HG02981 (cell line): ENCODE data around the gene MRRF.
"Not testable (repeated sequence)": the region's sequence is repeated elsewhere in the genome, so short reads cannot be mapped to it uniquely, and the experiment has no call there.

Experiments used
- ATAC-seq: cut with Tn5 transposase; IDR thresholded peaks from one replicate; pipeline ENCODE4 v1.9.1; 2021; ENCODE audit warnings: mild to moderate bottlenecking, moderate library complexity; ENCODE audit not compliant: unreplicated experiment

Gene MRRF

DNA sequence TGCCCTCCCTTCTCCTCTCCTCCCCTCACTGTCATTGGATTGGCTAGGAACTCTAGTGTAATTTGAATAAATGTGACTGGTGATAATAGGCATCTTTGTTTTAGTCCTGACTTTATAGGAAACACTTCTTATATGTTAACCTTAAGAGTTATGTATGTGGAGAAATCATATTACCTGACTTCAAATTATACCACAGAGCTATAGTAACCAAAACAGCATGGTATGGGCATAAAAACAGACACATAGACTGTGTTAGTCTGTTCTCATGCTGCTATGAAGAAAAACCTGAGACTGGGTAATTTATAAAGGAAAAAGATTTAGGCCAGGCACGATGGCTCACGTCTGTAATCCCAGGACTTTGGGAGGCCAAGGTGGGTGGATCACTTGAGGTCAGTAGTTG is 9.4 kb downstream of the MRRF start:
- no peak for ATAC-seq

- ATAC-seq, result no peak
These were observed 11.4 kb downstream of the MRRF start for GRCh38 chr9:122276096-122276495.

DNA sequence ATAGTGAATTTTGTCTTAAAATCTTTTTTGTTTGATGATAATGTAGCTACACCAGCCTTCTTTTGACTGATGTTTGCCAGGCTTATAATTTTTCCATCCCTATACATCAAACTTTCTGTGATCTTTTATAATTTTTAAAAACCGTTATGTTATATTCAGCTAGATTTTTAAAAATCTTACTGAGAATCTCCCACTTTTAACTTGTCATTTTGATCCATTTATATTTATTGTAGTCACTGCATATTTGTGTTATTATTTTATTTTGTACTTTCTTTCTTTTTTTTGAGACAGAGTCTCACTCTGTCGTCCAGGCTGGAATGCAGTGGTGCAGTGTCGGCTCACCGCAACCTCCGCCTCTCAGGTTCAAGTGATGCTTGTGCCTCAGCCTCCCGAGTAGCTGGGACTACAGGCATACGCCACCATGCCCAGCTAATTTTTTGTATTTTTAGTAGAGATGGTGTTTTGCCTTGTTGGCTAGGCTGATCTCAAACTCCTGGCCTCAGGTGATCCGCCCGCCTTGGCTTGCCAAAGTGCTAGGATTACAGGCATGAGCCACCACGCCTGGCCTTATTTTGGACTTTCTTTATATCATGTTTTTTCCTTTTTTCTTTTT is 12.7 kb downstream of the MRRF start:
- no peak for ATAC-seq

GRCh38 chr9:122281368-122281767 is 16.7 kb downstream of the MRRF start:
- no peak for ATAC-seq

DNA sequence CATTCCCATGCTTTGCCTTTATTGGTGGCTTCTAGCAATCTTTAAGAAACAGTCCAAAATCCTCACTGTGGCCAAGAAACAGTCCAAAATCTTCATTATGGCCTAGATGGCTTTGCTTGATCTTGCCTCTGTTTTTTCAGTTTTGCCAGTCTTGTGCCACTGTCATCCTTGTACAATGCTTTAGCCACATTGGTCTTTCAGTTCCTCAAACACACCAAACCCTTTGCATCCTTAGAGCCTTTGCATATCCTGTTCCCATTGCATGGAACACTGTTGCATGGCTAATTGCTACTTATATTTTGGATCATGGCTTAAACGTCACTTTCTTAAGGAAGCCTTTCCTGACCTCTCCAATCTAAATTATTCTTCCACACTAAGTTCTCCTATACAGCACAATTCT is 22.1 kb downstream of the MRRF start:
- ATAC-seq, result peak; percentile 67

- ATAC-seq, result no peak
These were observed 22.6 kb downstream of the MRRF start for GRCh38 chr9:122287214-122287720.

- no peak for ATAC-seq
These were observed 26.8 kb downstream of the MRRF start for GRCh38 chr9:122291458-122291857.

GRCh38 chr9:122294531-122294930 is 29.8 kb downstream of the MRRF start:
- ATAC-seq, result no peak

DNA sequence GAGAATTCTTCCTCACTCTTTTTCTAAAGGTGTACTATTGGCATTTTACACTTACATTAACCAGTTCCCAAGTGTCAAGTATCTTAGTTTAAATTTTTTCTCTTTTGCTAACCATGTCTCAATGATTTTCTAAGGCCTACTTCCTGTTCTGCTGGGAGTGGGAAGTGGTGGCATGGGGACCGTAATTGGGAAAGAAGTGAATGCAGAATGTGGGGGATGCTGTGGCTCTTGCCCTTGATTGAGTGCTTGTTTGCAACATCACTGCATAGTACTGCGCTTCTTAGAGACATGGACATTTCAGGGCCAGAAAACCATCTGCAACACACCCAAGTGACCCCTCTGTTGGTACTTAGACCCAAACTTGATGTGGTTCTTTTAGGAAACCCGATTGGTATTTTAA is 32.8 kb downstream of the MRRF start:
- ATAC-seq, result no peak

DNA sequence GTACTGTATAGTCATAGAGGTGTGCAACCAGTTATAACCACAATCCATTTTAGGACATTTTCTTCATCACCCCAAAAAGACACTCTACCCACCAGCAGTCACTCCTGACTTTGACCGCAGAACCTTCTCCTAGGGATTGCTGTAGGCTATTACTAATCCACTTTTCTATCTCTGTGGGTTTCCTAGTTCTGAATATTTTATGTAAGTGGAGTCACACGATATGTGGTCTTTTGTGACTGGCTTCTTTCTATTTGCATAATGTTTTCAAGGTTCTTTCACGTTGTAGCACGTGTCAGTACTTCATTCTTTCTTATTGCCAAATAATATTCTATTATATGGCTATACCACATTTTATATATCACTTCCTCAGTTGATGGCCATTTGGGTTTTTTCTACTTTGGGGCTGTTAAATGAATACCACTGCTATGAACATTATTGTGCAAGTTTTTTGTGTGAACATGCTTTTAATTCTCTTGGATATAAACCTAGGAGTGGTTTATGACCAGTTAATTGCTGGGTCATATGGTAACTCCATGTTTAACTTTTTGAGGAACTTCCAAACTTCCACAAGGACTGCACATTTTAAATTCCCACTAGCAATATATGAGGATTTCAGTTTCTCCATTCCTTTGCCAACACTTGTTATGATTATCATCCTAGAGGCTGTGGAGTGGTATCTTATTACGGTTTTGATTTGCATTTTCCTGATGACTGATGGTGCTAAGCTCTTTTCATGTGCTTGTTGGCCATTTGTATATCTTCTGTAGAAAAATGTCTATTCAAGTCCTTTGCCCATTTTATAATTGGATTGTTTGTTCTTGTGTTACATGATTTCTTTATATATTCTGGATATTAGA is 37.8 kb downstream of the MRRF start:
- ATAC-seq, result no peak

- ATAC-seq, result no peak
These were observed 42.4 kb downstream of the MRRF start for GRCh38 chr9:122307061-122307460.

DNA sequence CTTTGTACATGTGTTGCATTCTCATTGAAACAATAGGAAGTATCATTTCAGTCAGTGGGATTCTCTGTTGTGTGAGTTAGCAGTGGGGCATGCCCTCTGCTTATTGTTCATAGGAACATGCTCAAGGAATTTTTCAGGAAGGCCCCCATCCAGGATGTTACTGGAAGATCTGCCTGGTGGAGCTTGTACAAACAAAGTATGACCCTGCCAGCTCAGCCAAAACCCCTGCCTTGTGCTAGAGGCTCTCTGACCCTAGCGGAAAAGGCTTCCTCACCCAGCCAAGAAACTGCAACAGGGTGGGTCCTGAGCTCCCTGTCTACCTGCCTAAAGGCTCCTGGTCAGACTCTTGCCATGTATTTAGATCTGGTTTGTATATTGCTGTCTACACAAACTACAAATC is 43.2 kb downstream of the MRRF start:
- ATAC-seq, result no peak

DNA sequence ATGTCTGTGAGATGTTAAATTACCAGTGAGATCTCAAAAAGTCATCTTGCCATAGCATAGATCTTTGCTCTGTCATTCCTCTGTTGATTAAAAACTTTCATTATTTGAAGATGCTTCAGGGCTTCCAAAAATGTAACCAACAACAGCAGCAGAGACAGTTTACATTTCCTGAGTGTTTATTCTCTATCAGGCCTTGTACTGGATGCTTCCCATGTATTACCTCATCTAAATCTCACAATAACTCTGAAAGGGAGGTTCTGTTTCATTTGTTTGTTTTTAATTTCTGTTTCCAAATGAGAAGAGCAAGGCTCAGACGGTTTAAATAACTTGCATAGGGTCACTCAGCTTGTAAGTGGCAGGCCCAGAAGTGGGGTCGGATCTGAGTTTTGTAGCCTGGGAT is 45.2 kb downstream of the MRRF start:
- ATAC-seq, result no peak

- ATAC-seq, result no peak
These were observed 49.5 kb downstream of the MRRF start for GRCh38 chr9:122314165-122314564.

DNA sequence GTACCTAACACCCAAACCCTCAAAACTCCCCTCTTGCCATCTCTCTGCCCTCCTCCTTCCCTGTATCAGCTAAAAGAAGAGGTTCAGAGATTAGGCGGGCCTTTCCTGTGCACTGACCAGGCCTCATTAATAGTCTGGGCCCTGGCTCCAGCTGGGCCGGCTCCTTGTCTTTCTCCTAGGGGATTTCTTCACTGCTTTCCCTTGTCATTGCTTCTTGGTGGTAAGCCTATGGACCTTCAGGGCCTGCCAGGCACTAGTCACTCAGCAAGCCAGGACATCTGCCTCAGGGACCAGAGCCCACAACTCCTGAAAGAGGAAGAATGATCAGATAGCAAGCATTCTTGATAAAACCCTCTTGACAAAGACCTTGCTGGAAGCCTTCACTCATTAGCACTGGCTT is 50.9 kb downstream of the MRRF start:
- ATAC-seq, result no peak

DNA sequence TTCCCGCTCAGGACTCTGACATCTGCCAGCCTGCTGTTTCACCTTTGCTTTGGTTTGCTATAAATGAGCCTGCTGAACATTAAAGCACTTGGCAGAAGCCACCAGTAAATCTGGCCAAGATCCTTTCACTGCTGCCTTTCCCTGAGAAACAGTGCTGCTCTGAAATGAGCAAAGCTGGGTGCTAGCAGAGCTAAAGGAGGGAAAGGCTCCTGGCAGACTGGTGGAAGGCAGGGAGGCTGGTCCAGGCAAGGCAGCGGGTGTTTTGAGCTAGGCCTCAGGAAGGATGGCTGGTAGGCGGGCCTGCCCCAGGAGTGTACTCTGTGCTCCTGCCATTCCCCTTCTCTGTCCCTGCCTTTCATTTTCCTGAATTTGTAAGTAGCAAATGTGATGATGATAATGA is 53.6 kb downstream of the MRRF start:
- no peak for ATAC-seq

DNA sequence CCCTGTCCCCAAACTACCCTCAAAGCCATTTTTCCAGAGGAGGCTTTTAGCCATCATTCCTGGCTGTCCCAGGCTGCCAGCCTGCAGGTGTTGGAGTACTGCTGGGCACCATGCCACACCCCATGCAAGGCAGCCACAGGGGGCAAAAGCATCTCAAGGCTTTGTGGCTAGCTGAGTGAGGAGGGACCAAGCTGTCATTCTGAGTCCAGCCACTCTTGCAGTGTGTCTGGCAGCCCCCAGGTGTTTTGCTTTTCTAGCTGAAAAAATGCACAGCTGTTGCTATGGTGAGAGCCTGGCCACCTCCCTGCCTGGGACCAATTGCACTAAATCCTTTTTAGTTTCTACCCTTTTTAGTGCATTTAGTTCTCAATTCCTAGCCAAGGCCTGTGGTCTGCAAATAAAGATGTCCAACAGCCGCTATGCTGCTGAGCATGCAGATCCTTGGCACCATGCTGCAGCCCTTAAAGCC is 55.8 kb downstream of the MRRF start:
- ATAC-seq, result no peak

DNA sequence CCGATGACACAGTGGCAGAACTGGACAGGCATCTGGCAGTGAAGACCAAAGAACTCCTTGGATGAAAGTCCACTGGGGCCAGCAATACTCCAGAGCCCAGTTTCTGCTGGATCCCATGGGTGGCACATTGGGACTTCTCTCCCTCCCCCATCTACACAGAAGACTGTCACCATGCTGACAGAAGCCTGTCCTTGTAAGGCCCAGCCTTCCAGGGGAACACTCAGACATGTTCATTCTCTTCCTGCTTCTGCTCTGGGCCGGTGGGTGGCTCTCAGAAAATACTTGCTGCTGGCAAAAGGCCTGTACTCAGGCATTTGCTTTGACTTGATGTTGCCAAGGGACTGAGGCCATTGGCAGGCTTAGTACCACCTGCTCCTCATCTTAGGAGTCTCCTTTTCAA is 57.9 kb downstream of the MRRF start:
- ATAC-seq, result no peak

DNA sequence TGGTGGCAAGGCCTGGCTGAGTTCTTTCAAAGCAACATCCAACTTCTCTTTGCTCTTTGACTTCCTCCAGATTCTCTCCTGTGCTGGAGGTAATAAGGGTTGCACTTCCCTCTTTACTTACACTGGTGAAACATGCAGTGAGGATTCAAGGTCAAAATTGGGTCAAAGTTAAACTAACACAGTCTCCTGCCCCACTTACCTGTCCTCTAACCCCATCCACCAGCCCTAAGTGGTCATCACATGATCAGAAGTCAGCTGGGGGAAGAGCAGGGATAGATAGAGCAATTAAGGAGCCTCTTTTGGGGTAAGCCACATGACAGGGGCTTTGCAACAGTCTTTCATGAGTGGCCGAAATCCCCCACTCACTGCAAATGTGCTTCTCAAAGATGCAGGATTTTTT is 60.0 kb downstream of the MRRF start:
- not testable (repeated sequence) for ATAC-seq

- ATAC-seq, result no peak
These were observed 60.4 kb downstream of the MRRF start for GRCh38 chr9:122325124-122325523.

- ATAC-seq, result no peak
These were observed 62.5 kb downstream of the MRRF start for GRCh38 chr9:122327175-122327574.

DNA sequence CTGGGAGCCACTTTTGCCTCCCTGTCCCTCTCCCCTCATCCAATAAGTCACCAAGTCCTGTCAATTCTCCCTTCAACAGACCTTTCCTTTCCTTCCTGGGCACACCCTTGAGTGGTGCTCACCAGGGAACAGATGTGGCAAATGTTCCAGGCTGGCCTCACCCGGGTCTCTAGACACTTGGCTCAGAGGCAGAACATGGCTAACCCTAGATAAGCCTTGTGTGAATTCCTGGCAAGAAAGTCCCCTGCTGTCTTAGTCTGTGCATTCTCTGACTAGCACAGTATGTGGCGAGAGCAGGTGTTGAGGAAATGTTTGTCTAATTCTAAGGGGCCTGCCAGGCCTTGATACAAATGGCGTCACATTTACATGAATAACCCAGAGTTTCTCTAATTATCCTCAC is 64.9 kb downstream of the MRRF start:
- ATAC-seq, result no peak
